SU-DHL-6 (cell line): ENCODE data around the gene PADI4.

ENCODE experiments used
- EZH2phosphoT487 ChIP-seq: fragments of 200-600 bp; sonication (generic), shearing (Covaris generic); conservative IDR thresholded peaks from 2 replicates; pipeline ENCODE4 v1.6.1; 2018; ENCODE audit warnings: mild to moderate bottlenecking, antibody characterized with exemption, low read length, moderate library complexity, mixed read lengths
- TF ChIP-seq, protein P1 (sequence below): fragments of 200-600 bp; sonication (generic); IDR thresholded peaks from one replicate; pipeline ENCODE4 v1.5.1; 2017; ENCODE audit warnings: antibody characterized with exemption, mild to moderate bottlenecking, low read length, moderate library complexity; ENCODE audit not compliant: insufficient read depth, poor library complexity, severe bottlenecking

DNA sequence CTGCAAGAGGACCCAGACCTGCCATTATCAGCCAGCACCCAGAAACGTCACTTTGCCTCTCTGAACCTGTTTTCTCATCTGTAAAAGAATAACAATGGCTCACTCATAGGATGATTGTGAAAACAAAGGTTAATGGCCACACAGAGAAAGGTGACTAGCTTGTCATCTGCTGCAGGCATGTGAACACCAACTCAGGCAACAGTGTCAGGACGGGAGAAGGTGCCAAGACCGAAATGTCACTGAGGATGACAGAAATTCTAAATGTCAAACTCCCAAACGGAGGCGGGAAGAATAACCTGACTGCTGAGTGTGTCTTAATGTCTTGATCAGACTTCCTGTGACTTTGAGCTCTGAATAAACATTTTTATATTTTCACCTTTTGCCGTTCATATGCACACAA lies 10.3 kb downstream of the PADI4 start:
- TF ChIP-seq, protein P1, sequence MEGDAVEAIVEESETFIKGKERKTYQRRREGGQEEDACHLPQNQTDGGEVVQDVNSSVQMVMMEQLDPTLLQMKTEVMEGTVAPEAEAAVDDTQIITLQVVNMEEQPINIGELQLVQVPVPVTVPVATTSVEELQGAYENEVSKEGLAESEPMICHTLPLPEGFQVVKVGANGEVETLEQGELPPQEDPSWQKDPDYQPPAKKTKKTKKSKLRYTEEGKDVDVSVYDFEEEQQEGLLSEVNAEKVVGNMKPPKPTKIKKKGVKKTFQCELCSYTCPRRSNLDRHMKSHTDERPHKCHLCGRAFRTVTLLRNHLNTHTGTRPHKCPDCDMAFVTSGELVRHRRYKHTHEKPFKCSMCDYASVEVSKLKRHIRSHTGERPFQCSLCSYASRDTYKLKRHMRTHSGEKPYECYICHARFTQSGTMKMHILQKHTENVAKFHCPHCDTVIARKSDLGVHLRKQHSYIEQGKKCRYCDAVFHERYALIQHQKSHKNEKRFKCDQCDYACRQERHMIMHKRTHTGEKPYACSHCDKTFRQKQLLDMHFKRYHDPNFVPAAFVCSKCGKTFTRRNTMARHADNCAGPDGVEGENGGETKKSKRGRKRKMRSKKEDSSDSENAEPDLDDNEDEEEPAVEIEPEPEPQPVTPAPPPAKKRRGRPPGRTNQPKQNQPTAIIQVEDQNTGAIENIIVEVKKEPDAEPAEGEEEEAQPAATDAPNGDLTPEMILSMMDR: no peak
- no peak for TF ChIP-seq EZH2phosphoT487
